GM20000 (cell line): ENCODE data around the gene SLC34A3.
A peak's percentile ranks its signal among the peaks of the same experiment; 100 is the strongest.

Source experiments
- DNase-seq: peaks from one replicate; pipeline ENCODE4 v3.0.0; 2012; ENCODE audit warnings: low spot score
- TF ChIP-seq, protein P1 (sequence below): IDR thresholded peaks from 2 replicates; pipeline ENCODE4 v1.5.1; 2012; ENCODE audit warnings: mild to moderate bottlenecking, control low read depth; ENCODE audit errors: extremely low read depth, missing control alignments

The SLC34A3 gene

DNA sequence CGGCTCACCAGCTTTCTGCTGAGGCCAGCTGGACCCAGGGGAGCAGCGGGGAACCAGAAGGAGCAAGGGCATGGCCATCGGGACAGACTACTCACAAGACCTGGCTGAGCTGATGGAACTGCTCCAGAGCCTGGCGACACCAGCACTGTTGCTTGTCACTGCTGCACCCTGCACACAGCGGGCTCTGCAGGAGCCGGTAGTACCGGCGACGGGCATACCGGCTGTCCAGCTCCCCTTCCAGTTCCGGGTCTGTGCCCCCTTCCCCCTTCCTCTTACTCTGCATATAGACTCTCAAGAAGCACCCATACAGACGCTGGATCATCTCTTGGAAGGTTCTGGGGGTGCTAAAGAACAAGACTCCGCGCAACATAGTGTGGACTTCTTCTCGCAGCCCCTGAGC lies 43.3 kb upstream of the SLC34A3 start:
- TF ChIP-seq, protein P1, sequence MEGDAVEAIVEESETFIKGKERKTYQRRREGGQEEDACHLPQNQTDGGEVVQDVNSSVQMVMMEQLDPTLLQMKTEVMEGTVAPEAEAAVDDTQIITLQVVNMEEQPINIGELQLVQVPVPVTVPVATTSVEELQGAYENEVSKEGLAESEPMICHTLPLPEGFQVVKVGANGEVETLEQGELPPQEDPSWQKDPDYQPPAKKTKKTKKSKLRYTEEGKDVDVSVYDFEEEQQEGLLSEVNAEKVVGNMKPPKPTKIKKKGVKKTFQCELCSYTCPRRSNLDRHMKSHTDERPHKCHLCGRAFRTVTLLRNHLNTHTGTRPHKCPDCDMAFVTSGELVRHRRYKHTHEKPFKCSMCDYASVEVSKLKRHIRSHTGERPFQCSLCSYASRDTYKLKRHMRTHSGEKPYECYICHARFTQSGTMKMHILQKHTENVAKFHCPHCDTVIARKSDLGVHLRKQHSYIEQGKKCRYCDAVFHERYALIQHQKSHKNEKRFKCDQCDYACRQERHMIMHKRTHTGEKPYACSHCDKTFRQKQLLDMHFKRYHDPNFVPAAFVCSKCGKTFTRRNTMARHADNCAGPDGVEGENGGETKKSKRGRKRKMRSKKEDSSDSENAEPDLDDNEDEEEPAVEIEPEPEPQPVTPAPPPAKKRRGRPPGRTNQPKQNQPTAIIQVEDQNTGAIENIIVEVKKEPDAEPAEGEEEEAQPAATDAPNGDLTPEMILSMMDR: no peak
- no peak for DNase-seq

DNA sequence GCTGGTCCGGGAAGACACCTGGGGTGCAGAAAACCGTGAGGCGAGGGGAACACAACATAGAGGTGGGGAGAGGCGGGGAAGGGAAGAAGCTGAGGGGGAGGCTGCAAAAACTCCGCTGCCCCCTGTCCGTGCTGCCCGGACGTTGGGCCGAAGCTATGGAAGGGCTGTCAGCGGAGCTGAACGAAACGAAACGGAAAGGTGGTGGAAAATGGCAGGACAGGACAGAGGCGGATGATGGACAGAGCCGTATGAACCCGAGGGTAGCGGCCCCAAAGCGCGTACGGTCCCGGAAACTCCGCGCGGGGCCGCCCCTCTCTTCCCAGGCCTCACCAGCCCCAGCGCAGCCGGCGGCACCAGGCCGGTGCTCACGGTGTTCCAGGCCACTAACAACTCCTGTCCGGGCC lies 42.6 kb upstream of the SLC34A3 start:
- TF ChIP-seq, protein P1: no peak

DNA sequence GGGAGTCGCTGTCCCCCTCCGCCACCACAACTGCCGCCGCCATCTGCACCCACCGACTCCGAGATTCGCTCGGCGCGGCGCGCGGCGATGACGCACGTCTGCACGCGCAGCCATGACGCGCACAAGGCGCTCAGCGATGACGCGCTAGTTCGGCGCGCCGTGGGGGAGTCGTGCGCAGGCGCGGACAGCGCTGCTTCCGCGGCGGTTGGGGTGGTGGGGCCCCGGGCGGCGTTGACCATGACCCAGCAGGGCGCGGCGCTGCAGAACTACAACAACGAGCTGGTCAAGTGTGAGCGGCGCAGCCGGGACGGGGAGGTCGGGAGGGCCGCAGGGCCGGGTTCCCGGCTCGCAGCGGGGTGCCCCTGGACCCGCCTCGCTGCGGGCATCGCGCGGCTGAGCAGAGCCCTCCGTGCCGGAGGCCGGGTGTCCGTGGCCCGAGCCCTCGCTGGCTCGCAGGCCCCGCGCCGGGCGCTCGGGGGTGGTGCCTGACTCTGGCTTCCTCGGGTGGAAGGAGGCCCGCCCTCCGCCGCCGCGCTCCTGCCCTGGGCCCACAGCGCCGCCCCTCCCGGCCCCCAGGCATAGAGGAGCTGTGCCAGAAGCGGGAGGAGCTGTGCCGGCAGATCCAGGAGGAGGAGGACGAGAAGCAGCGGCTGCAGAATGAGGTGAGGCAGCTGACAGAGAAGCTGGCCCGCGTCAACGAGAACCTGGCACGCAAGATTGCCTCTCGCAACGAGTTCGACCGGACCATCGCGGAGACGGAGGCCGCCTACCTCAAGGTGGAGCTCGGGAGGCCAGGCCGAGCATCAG lies 42.0 kb upstream of the SLC34A3 start, which contains the start of the genes ANAPC2 and SSNA1:
Gene ANAPC2 (minus strand): TSS at position 71 of the 807 bp plus-strand sequence. CDS start 28 bp downstream, at position 43.
Gene SSNA1 (plus strand): TSS at position 187 of the 807 bp plus-strand sequence. CDS start 51 bp downstream, at position 238.
- DNase-seq: peak; percentile 99
- TF ChIP-seq, protein P1: peak; percentile 18

More for the DNA sequence above, 42.6 kb upstream of the SLC34A3 start:
- no peak for DNase-seq

DNA sequence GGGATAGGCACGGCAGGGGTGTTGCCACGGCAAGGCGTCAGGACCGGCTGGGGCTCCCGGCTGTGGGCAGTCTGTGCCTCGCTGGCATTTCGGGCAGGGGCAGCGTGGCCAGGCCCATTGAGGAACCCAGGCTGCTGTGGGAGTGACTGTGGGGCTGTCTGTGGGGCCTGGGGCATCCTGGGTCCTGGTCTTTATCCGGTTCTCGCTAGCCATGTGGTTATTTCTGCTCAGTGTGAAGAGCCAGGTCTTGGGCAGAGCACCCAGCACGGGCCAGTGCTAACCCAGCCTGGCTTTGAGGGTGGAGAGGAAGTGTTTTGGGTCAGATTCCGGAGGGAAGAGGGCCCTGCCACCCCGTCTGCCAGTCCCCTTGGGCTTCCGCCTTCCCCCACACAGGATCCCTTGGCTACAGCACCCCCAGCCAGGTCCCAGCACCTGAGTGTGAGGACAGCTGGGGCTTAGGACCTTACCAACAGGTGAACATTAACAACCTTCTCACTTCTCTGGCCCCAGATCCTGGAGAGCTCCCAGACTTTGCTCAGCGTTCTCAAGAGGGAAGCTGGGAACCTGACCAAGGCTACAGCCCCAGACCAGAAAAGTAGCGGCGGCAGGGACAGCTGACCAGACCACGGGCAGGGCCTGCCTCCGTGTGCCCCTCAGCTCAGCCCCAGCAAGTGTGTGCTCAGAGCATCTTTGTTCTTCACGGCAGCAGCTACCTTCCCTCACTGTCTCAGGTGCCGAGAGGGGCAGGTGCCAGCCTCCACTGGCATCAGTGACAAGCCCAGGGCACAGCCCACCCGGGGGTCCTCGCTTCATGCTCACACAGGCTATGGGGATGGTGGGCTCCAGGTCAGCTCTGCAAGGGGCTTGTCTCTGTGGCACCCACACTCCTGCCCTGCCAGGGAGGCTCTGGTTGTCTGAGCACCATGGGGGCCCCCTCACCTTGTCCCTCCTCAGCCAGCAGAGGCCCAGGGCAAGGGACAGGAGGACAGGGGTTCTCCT lies 41.1 kb upstream of the SLC34A3 start:
- TF ChIP-seq, protein P1: peak; percentile 5
- peak; percentile 73 for DNase-seq

DNA sequence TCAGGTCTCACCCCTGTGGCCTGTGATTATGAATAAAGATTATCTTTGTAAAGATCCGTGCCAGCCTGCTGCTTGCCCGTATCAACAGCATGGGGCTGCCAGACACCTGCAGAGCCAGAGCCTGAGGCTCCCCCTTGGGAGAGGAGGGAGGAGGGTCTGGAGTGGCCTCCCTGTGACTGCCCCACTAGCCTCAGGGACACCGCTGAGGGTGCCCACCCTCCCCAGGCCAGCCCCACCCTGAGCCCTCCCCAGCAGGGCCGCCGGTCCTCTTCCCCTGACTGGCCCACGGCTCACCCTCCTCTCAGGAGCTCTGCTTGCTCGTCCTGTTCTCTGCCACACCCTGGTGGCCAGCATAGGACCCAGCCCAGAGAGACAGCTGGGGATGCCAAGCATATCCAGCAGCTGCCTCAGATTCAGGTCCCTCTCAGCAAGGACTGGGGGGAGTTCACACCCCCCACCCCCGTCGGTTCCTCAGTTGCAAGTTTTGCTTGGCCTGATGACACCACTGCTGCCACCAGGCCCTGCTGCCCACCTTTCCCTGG lies 40.3 kb upstream of the SLC34A3 start:
- TF ChIP-seq, protein P1: no peak
- no peak for DNase-seq

DNA sequence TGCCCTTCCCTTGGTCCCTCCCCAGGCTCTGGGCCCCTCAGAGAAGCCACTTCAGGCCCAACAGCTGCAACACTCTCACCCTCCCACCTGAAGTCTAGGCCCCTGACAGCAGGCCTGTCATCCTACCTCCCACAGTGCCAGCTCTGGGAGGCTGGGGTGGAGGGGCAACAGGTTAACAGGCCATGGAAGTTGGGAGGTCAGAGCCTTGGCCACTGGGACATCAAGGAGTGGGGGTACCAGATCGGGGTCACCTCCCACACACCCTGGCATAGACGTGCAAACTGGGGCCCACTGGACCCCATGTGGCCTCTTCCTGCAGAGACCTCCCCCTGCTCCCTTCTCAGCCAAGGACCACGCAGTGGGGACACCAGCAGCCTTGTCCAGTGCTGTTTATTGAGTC lies 39.5 kb upstream of the SLC34A3 start:
- TF ChIP-seq, protein P1: no peak
- no peak for DNase-seq
